NCI-H187 (cell line): ENCODE measurements around the gene DBT.
"Not testable (repeated sequence)": the region's sequence is repeated elsewhere in the genome, so short reads cannot be mapped to it uniquely, and the experiment has no call there.

ENCODE experiments used
- DNase-seq, 2 experiments: peaks; one replicate each; lab custom pipeline; 2025; lab: John Stamatoyannopoulos, UW

The DBT gene

DNA sequence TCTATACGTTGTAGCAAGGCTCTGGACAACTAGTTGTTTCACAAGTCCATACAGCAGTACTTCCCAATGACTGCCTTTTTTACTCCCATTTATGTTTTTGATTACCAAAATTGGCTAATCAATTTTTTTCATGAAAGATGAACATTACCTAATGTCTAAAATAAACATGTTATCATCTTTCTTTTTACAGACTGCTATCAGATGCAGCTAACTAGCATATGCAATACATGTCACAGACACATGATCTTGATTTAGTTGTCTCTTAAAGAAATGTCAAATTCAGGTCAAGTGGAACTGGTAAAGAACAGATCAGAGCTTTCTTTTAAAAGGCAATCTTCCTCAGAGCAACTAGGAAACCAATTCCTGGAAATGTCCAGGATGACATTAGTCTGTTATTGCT lies 630 bp upstream of the DBT start:
- DNase-seq, result no peak

GRCh38 chr1:100249155-100249536 lies 488 bp downstream of the DBT start:
- DNase-seq, result no peak

DNA sequence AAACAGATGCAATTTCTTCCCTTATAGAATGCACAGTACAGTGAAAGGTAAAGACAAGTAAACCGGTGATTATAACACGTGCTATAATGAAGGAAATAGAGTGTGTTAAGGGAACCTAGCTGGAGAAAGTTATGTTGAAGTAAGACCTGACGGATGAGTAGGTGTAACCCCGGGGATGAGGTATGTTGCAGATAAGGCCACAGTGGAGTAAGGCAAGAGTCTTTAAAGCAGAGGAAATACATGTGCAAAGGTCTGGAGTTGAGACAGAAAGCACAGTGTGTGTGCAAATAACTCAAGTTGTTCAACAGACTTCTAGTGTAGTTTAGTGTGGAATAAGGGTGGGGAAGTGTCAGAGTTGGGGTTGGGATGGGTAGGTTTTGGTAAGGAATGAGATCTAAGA lies 2.9 kb downstream of the DBT start:
- no peak for DNase-seq

- DNase-seq, result no peak
Observed at GRCh38 chr1:100240631-100241030, 9.0 kb downstream of the DBT start.

DNA sequence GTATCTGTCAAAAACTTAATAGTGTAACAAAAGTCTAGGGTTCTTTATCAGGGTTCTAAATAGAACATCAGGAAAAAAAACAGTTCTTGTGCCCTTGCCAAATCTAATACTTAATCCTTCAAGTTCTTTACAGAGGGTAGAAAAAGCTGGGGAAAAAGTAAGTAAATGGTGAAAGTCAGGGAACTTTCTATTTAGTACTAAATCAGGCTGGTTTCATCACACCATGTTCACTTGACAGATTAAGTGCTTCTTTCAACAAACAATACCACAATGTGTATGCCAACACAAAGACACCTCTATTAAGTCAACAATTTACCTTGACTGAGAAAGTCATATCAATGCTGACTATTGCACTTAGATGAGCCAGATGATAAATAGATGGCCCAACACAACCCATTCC lies 9.7 kb downstream of the DBT start:
- DNase-seq, result no peak

DNA sequence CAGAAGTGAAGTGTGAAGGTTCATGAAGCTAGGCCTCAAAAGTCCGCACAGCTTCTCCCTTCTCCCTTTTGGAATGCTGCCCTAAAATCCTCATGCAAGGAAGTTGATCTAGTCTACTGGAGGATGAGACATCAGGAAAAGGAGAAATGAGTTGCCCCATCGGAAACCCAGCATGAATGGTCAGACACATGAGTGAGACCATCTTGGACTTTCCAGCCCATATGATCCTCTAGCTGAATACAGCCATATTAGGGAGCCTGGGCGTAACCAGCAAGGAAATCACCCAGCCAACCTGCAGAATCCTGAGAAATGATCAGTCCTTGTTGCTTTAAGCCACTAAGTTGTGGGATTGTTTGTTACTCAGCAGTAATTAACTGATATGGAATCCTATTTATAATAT lies 12.5 kb downstream of the DBT start:
- no peak for DNase-seq

DNA sequence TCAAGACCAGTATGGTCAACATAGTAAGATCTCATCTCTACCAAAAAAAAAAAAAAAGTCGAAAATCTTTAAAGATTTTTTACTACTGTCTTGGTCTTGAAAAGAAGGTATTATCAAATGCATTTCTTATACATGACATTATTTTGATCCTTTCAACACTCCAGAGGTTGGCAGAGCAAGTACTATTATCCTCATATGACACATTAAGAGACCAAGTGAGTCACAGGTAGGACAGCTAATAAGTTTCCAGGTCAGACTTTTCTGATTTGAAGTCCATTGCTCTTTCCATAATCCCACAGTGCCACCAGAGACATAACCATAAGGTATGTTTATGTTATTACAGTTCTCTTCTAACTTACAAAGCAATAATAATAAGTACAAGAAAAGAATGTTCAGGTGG lies 15.2 kb downstream of the DBT start:
- no peak for DNase-seq

GRCh38 chr1:100233566-100233965 lies 16.1 kb downstream of the DBT start:
- DNase-seq, result not testable (repeated sequence)

- DNase-seq, result no peak
Observed at GRCh38 chr1:100232156-100232555, 17.5 kb downstream of the DBT start.

DNA sequence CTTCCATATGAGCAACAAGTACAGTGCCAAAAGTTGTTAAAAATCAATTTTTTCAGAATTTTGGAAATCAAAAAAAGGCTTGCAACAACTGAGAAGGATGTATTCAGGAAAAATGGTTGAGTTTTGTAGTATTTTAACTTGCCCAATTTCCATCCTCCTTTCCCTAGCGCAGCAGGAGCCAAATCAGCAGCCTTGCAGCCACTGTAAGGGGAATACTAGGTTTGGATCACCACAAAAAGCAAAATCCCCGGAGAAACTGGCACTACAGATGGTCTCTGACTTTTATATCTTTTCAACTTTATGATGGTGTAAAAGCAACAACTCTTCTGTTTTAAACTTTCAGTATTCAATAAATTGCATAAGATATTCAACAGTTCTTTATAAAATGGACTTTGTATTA lies 17.9 kb downstream of the DBT start:
- DNase-seq, result no peak

GRCh38 chr1:100230765-100231164 lies 18.9 kb downstream of the DBT start:
- no peak for DNase-seq

- DNase-seq, result no peak
Observed at GRCh38 chr1:100229681-100230443, 19.8 kb downstream of the DBT start.

GRCh38 chr1:100222428-100222827 lies 27.2 kb downstream of the DBT start:
- DNase-seq, result no peak

DNA sequence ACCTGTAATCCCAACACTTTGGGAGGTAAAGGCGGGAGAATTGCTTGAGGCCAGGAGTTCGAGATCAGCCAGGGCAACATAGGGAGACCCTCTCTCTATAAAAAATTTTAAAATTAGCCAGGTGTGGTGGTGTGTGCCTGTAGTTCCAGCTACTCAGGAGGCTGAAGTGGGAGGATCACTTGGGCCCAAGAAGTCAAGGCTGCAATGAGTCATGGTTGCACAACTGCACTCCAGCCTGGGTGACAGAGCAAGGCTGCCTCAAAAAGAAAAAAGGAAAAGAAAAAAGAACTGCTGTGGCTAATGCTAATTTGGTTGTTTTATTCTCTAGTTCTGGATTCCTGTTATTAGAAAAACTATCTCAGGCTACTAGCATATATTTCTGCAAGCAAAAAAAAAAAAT lies 29.8 kb downstream of the DBT start:
- no peak for DNase-seq

DNA sequence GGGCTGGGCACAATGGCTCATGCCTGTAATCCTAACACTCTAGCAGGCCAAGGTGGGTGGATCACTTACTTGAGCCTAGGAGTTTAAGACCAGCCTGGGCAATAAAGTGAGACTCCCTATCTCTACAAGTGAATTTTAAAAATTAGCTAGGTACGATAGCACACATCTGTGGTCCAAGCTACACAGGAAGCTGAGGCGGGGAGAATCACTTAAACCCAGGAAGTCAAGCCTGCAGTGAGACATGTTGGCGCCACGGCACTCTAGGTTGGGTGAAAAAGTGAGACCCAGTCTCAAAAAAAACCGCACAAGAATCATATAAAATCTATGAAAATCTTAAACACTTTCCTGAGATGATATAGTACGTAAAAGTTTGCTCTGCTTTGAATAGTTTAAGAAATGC lies 30.2 kb downstream of the DBT start:
- DNase-seq, result no peak

GRCh38 chr1:100217834-100218233 lies 31.8 kb downstream of the DBT start:
- DNase-seq, result no peak

GRCh38 chr1:100215101-100215500 lies 34.5 kb downstream of the DBT start:
- DNase-seq, result no peak

GRCh38 chr1:100213141-100213540 lies 36.5 kb downstream of the DBT start:
- no peak for DNase-seq

- no peak for DNase-seq
Observed at GRCh38 chr1:100206301-100206700, 43.3 kb downstream of the DBT start.

DNA sequence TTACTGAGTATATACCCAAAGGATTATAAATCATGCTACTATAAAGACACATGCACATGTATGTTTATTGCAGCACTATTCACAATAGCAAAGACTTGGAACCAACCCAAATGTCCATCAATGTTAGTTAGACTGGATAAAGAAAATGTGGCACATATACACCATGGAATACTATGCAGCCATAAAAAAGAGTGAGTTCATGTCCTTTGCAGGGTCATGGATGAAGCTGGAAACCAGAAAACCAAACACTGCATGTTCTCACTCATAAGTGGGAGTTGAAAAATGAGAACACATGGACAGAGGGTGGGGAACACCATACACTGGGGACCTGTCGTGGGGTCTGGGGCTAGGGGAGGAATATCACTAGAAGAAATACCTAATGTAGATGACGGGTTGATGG lies 44.0 kb downstream of the DBT start:
- DNase-seq, result not testable (repeated sequence)

GRCh38 chr1:100205103-100205502 lies 44.5 kb downstream of the DBT start:
- DNase-seq, result not testable (repeated sequence)

DNA sequence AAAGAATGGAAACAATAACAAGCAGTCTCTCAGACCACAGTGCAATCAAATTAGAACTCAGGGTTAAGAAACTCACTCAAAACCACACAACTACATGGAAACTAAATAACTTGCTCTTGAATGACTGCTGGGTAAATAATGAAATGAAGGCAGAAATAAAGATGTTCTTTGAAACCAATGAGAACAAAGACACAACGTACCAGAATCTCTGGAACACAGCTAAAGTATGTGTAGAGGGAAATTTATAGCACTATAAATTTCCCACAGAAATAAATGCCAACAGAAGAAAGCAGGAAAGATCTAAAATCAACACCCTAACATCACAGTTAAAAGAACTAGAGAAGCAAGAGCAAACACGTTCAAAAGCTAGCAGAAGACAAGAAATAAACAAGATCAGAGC lies 46.9 kb downstream of the DBT start:
- not testable (repeated sequence) for DNase-seq

DNA sequence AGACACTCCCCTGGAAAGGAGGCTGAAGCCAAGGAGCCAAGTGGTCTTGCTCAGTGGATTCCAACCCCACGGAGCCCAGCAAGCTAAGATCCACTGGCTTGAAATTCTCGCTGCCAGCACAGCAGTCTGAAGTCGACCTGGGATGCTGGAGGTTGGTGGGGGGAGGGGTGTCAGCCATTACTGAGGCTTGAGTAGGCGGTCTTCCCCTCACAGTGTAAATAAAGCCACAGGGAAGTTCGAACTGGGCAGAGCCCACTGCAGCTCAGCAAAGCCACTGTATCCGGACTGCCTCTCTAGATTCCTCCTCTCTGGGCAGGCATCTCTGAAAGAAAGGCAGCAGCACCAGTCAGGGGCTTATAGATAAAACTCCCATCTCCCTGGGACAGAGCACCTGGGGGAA lies 49.6 kb downstream of the DBT start:
- DNase-seq, result not testable (repeated sequence)

- DNase-seq, result no peak
Observed at GRCh38 chr1:100198596-100198995, 51.0 kb downstream of the DBT start.
